HG02588 (cell line): Measurements from ENCODE around the gene ATXN1L.
"Not testable (repeated sequence)": the region's sequence is repeated elsewhere in the genome, so short reads cannot be mapped to it uniquely, and the experiment has no call there.

Source experiments
- ATAC-seq: cut with Tn5 transposase; IDR thresholded peaks from one replicate; pipeline ENCODE4 v1.9.1; 2021; ENCODE audit warnings: mild to moderate bottlenecking, moderate library complexity; ENCODE audit not compliant: unreplicated experiment

ATXN1L gene

GRCh38 chr16:71845639-71846430, at the start of gene ATXN1L:
TSS of gene ATXN1L (plus strand) at chr16:71845976. CDS start at chr16:71849741, 3,765 bp downstream.
- peak; percentile 67 for ATAC-seq

GRCh38 chr16:71796501-71797097, 49.2 kb upstream of the ATXN1L start:
- no peak for ATAC-seq

- ATAC-seq = no peak
Observed at GRCh38 chr16:71803305-71803690, 42.5 kb upstream of the ATXN1L start.

GRCh38 chr16:71807905-71808592, 37.7 kb upstream of the ATXN1L start:
- peak; percentile 44 for ATAC-seq

- ATAC-seq = peak; percentile 71
Observed at GRCh38 chr16:71808593-71809459, 37.0 kb upstream of the ATXN1L start, which contains the start of gene AP1G1. TSS of gene AP1G1 (minus strand) at chr16:71808834. CDS start at chr16:71789479, 19,355 bp downstream.

GRCh38 chr16:71810155-71810530, 35.6 kb upstream of the ATXN1L start:
- not testable (repeated sequence) for ATAC-seq

- ATAC-seq = no peak
Observed at GRCh38 chr16:71811261-71811803, 34.4 kb upstream of the ATXN1L start.

GRCh38 chr16:71817155-71817500, 28.6 kb upstream of the ATXN1L start:
- peak; percentile 14 for ATAC-seq

GRCh38 chr16:71826533-71827017, 19.2 kb upstream of the ATXN1L start:
- ATAC-seq = no peak

- ATAC-seq = no peak
Observed at GRCh38 chr16:71830359-71830758, 15.4 kb upstream of the ATXN1L start.

- ATAC-seq = not testable (repeated sequence)
Observed at GRCh38 chr16:71831698-71832097, 14.1 kb upstream of the ATXN1L start.

- ATAC-seq = not testable (repeated sequence)
Observed at GRCh38 chr16:71832112-71832511, 13.7 kb upstream of the ATXN1L start.

- ATAC-seq = no peak
Observed at GRCh38 chr16:71834291-71834690, 11.5 kb upstream of the ATXN1L start.

- no peak for ATAC-seq
Observed at GRCh38 chr16:71837150-71837549, 8.6 kb upstream of the ATXN1L start.

GRCh38 chr16:71840052-71840451, 5.7 kb upstream of the ATXN1L start:
- no peak for ATAC-seq

GRCh38 chr16:71843572-71843971, 2.2 kb upstream of the ATXN1L start:
- ATAC-seq = no peak

GRCh38 chr16:71846431-71846830, 655 bp downstream of the ATXN1L start:
- ATAC-seq = peak; percentile 5

- ATAC-seq = no peak
Observed at GRCh38 chr16:71847096-71847495, 1.3 kb downstream of the ATXN1L start.

- ATAC-seq = no peak
Observed at GRCh38 chr16:71848622-71849021, 2.8 kb downstream of the ATXN1L start.

- no peak for ATAC-seq
Observed at GRCh38 chr16:71851746-71852145, 6.0 kb downstream of the ATXN1L start.
